H9 (cell line): ENCODE measurements around the gene SUMO2. TPM values are rescaled to one million over a fixed set of nuclear protein-coding genes. Genes with fewer than 3 reads are reported as not detected.
A peak's percentile ranks its signal among the peaks of the same experiment; 100 is the strongest.
"Not testable (repeated sequence)": the region's sequence is repeated elsewhere in the genome, so short reads cannot be mapped to it uniquely, and the experiment has no call there.

Experiments
- DNase-seq: peaks from one replicate; pipeline ENCODE4 v3.0.0-alpha.2; 2017
- H2AFZ ChIP-seq: one replicate; pipeline ENCODE4 v1.6.1; 2013; ENCODE audit warnings: mild to moderate bottlenecking, low read length, control low read depth, moderate library complexity
- H2AK5ac ChIP-seq: 2 replicates; pipeline ENCODE4 v1.6.1; 2013; ENCODE audit warnings: low read length, control low read depth, mixed read lengths; ENCODE audit not compliant: insufficient read length
- H2BK120ac ChIP-seq: one replicate; pipeline ENCODE4 v1.6.1; 2013; ENCODE audit warnings: low read depth, mild to moderate bottlenecking, low read length, control low read depth, inconsistent platforms; ENCODE audit not compliant: poor library complexity, severe bottlenecking
- H2BK12ac ChIP-seq: 2 replicates; pipeline ENCODE4 v1.6.1; 2013; ENCODE audit warnings: low read length, control low read depth, mixed read lengths, low read depth; ENCODE audit not compliant: insufficient read length
- H2BK15ac ChIP-seq: 2 replicates; pipeline ENCODE4 v1.6.1; 2013; ENCODE audit warnings: low read depth, low read length, control low read depth
- H2BK20ac ChIP-seq: one replicate; pipeline ENCODE4 v1.6.1; 2013; ENCODE audit warnings: low read depth, mild to moderate bottlenecking, low read length, control low read depth, inconsistent platforms; ENCODE audit not compliant: poor library complexity, severe bottlenecking
- H2BK5ac ChIP-seq: 2 replicates; pipeline ENCODE4 v1.6.1; 2013; ENCODE audit warnings: low read length, control low read depth, mixed read lengths; ENCODE audit not compliant: insufficient read length
- H3K14ac ChIP-seq: 2 replicates; pipeline ENCODE4 v1.6.1; 2013; ENCODE audit warnings: low read length, control low read depth; ENCODE audit not compliant: insufficient read depth
- H3K18ac ChIP-seq: 2 replicates; pipeline ENCODE4 v1.6.1; 2013; ENCODE audit warnings: low read depth, mild to moderate bottlenecking, mixed read lengths, low read length, control low read depth; ENCODE audit not compliant: insufficient read length
- H3K23ac ChIP-seq: 2 replicates; pipeline ENCODE4 v1.6.1; 2013; ENCODE audit warnings: low read length, control low read depth, mixed read lengths, low read depth; ENCODE audit not compliant: insufficient read length
- H3K23me2 ChIP-seq: 2 replicates; pipeline ENCODE4 v1.6.1; 2013; ENCODE audit warnings: low read depth, mild to moderate bottlenecking, mixed read lengths, low read length, control low read depth; ENCODE audit not compliant: insufficient read length, poor library complexity, severe bottlenecking
- H3K27ac ChIP-seq: 2 replicates; pipeline ENCODE4 v1.5.1; 2013; ENCODE audit warnings: low read length, control low read depth, mixed read lengths, low read depth; ENCODE audit not compliant: insufficient read length
- H3K27me3 ChIP-seq: 2 replicates; pipeline ENCODE4 v1.6.1; 2013; ENCODE audit warnings: low read length, control low read depth, inconsistent platforms; ENCODE audit not compliant: insufficient read depth
- H3K4ac ChIP-seq: 2 replicates; pipeline ENCODE4 v1.6.1; 2013; ENCODE audit warnings: low read depth, mild to moderate bottlenecking, control low read depth, inconsistent platforms, low read length, moderate library complexity
- H3K4me1 ChIP-seq: 2 replicates; pipeline ENCODE4 v1.6.1; 2013; ENCODE audit warnings: low read length, control low read depth, inconsistent platforms; ENCODE audit not compliant: insufficient read depth
- H3K4me2 ChIP-seq: 2 replicates; pipeline ENCODE4 v1.6.1; 2013; ENCODE audit warnings: low read length, control low read depth, mixed read lengths; ENCODE audit not compliant: insufficient read length, insufficient read depth
- H3K56ac ChIP-seq: 2 replicates; pipeline ENCODE4 v1.6.1; 2013; ENCODE audit warnings: low read depth, mild to moderate bottlenecking, mixed read lengths, low read length, control low read depth; ENCODE audit not compliant: insufficient read length
- H3K79me1 ChIP-seq: 2 replicates; pipeline ENCODE4 v1.6.1; 2013; ENCODE audit warnings: low read depth, mild to moderate bottlenecking, moderate library complexity, low read length, control low read depth, inconsistent platforms; ENCODE audit not compliant: insufficient read depth, poor library complexity, severe bottlenecking
- H3K79me2 ChIP-seq: 2 replicates; pipeline ENCODE4 v1.6.1; 2013; ENCODE audit warnings: low read length, control low read depth, inconsistent platforms; ENCODE audit not compliant: insufficient read depth
- H3K9ac ChIP-seq: 2 replicates; pipeline ENCODE4 v1.6.1; 2013; ENCODE audit warnings: low read length, control low read depth, mixed read lengths; ENCODE audit not compliant: insufficient read length; ENCODE audit errors: extremely low read depth
- H3K9me3 ChIP-seq: one replicate; pipeline ENCODE4 v1.6.1; 2013; ENCODE audit warnings: low read depth, low read length, inconsistent platforms; ENCODE audit not compliant: control insufficient read depth
- H3T11ph ChIP-seq: one replicate; pipeline ENCODE4 v1.6.1; 2013; ENCODE audit warnings: mild to moderate bottlenecking, low read length, control low read depth, inconsistent platforms
- H4K20me1 ChIP-seq: one replicate; pipeline ENCODE4 v1.6.1; 2013; ENCODE audit not compliant: control insufficient read depth, insufficient read length, insufficient read depth
- H4K5ac ChIP-seq: 2 replicates; pipeline ENCODE4 v1.6.1; 2013; ENCODE audit warnings: low read depth, mild to moderate bottlenecking, mixed read lengths, low read length, control low read depth; ENCODE audit not compliant: insufficient read length
- H4K8ac ChIP-seq: replicated peaks from 2 replicates; pipeline ENCODE4 v1.6.1; 2013; ENCODE audit warnings: low read length, control low read depth, mixed read lengths, low read depth; ENCODE audit not compliant: insufficient read length
- H4K91ac ChIP-seq: 2 replicates; pipeline ENCODE4 v1.6.1; 2013; ENCODE audit warnings: low read depth, mild to moderate bottlenecking, moderate library complexity, mixed read lengths, low read length, control low read depth; ENCODE audit not compliant: insufficient read length
- H3K27ac Mint-ChIP-seq, 3 experiments: 2 replicates in 2 of 3; 3 replicates in 1 of 3; pipeline ENCODE4 v1.8.0; 2020 to 2021; ENCODE audit warnings: mixed read lengths in 3 of 3, mild to moderate bottlenecking in 1 of 3, moderate library complexity in 1 of 3
- H3K27me3 Mint-ChIP-seq: 2 replicates; pipeline ENCODE4 v1.8.0; 2021; ENCODE audit warnings: low read depth, mild to moderate bottlenecking, moderate library complexity, mixed read lengths
- H3K36me3 Mint-ChIP-seq, 3 experiments: 2 replicates in 2 of 3; 3 replicates in 1 of 3; pipeline ENCODE4 v1.8.0; 2020 to 2021; ENCODE audit warnings: low read depth in 3 of 3, mixed read lengths in 3 of 3; ENCODE audit not compliant: insufficient read depth in 1 of 3
- H3K4me1 Mint-ChIP-seq, 2 experiments: 2 replicates each; pipeline ENCODE4 v1.8.0; 2020; ENCODE audit warnings: mixed read lengths in 2 of 2
- H3K4me3 Mint-ChIP-seq, 2 experiments: 2 replicates in 1 of 2; 3 replicates in 1 of 2; pipeline ENCODE4 v1.8.0; 2020 to 2021; ENCODE audit warnings: mild to moderate bottlenecking in 2 of 2, mixed read lengths in 2 of 2, moderate library complexity in 1 of 2
- H3K9me3 Mint-ChIP-seq, 2 experiments: 2 replicates in 1 of 2; 3 replicates in 1 of 2; pipeline ENCODE4 v1.8.0; 2020; ENCODE audit warnings: mild to moderate bottlenecking in 2 of 2, mixed read lengths in 2 of 2, moderate library complexity in 1 of 2
- WGBS: extraction: QIAGEN DNeasy Blood & Tissue Kit; methylation state at CpG from one replicate; pipeline ENCODE4 v1.1.7; 2013; ENCODE audit warnings: missing lambda C conversion rate, low lambda C conversion rate, mixed read lengths; ENCODE audit not compliant: insufficient read length; ENCODE audit errors: extremely low coverage; 5-methylcytosine and 5-hydroxymethylcytosine counted together
- total RNA-seq: library from RNA; stranded (reverse); gene quantifications from 2 replicates; pipeline ENCODE4 v1.2.1, GENCODE V29; 2021
- TF ChIP-seq, protein P1 (sequence below): fragments of 200-600 bp; sonication (generic); conservative IDR thresholded peaks from 3 replicates; pipeline ENCODE4 v1.8.0; 2021; ENCODE audit warnings: antibody characterized with exemption, mild to moderate bottlenecking

SUMO2 gene
- total RNA-seq, 1 experiment from 2014 or later = 813 TPM

DNA sequence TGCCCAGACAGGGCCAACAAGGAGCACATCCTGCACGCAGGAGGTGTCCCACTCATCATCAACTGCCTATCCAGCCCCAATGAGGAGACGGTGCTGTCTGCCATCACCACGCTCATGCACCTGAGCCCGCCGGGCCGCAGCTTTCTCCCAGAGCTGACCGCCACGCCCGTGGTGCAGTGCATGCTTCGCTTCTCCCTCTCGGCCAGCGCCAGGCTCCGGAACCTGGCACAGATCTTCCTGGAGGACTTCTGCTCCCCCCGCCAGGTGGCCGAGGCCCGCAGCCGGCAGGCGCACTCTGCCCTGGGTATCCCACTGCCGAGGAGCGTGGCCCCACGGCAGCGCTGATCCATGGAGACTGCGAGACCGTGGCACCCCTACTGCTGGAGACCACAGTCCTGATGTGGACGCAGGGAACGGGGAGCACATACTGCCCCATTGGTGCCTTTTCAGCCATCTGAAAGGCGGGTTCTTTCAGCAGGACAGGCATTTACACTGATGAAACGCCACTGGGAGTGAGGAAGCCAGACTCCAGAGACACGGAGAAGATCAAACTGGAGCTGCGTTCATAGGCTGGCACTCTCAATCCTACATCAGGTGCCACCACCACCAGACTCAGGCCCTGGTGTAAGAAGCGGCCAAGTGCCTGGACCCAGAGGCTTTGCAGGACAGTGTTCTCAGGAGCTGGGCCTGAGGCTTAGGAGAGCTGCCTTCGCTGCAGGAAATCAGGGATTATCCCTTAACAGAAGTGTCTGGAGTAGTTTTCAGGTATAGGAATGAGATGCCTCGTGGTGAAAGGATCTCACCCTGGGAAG lies 53.9 kb downstream of the SUMO2 start:
- H2BK20ac ChIP-seq = no peak overlapping the region
- peaks cover 6 to 20% (median 17%) of the 10 kb centered on the region in 3 experiments for H3K36me3 Mint-ChIP-seq

DNA sequence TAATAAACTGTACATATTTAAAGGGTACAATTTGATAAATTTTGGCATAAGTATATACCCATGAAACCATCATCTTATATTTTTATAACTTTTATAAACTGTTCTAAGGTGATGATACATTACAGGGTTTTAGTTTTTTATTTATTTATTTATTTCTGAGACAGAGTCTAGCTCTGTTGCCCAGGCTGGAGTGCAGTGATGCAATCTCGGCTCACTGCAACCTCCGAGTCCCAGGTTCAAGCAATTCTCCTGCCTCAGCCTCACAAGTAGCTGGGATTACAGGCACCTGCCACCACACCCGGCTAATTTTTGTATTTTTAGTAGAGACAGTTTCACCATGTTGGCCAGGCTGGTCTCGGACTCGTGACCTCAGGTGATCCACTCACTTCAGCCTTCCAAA lies 54.8 kb downstream of the SUMO2 start:
- H3K14ac ChIP-seq, H2BK20ac ChIP-seq, H3K79me2 ChIP-seq, H2BK15ac ChIP-seq, H3K9me3 Mint-ChIP-seq, H2BK5ac ChIP-seq, H4K5ac ChIP-seq, H3K18ac ChIP-seq, H3K4me2 ChIP-seq, H2BK120ac ChIP-seq, H3K27me3 Mint-ChIP-seq, H2AFZ ChIP-seq, H3K9ac ChIP-seq, H2AK5ac ChIP-seq, H3K23me2 ChIP-seq, H4K91ac ChIP-seq, H3K27ac ChIP-seq, H4K8ac ChIP-seq, H4K20me1 ChIP-seq, H3T11ph ChIP-seq, H3K4ac ChIP-seq, H3K4me1 ChIP-seq, H3K79me1 ChIP-seq, H3K23ac ChIP-seq, H2BK12ac ChIP-seq, H3K27me3 ChIP-seq, H3K9me3 ChIP-seq, H3K56ac ChIP-seq, DNase-seq: not testable (repeated sequence)
- Mint-ChIP-seq H3K36me3 (peaks cover 6 to 20% (median 17%) of the 10 kb centered on the region in 3 experiments), H3K27ac (peak overlapping the region in 2 of 3 experiments; percentile 82 to 86; a peak in 4 of 7 replicates), H3K4me3 (peak overlapping the region in 1 of 2 experiments; percentile 24; a peak in 1 of 5 replicates), H3K4me1 (peaks cover 12 to 17% of the 10 kb centered on the region in 2 experiments)
- WGBS = no CpG with 5 or more reads among the region's 5 CpGs

More for the DNA sequence above, 53.9 kb downstream of the SUMO2 start:
- Mint-ChIP-seq H3K4me1 (peaks cover 12 to 17% of the 10 kb centered on the region in 2 experiments), H3K9me3 (no peaks in the 10 kb centered on the region), H3K4me3 (peak overlapping the region in 1 of 2 experiments; percentile 64; a peak in 2 of 5 replicates), H3K27me3 (no peaks in the 10 kb centered on the region; the same call in 1 of the 2 replicates), H3K27ac (peak overlapping the region in 1 of 3 experiments; percentile 82; a peak in 1 of 7 replicates)
- Histone ChIP-seq H3K4me1 (no peaks in the 10 kb centered on the region), H2AFZ (no peak overlapping the region), H4K5ac (no peak overlapping the region), H3K18ac (no peak overlapping the region), H4K91ac (no peak overlapping the region), H2BK12ac (no peak overlapping the region), H3K9me3 (no peaks in the 10 kb centered on the region), H2BK120ac (no peak overlapping the region), H2BK15ac (no peak overlapping the region), H3K79me1 (no peaks in the 10 kb centered on the region), H3K9ac (no peak overlapping the region), H3K23me2 (peaks cover 8% of the 10 kb centered on the region), H3K27me3 (no peaks in the 10 kb centered on the region), H3K27ac (no peak overlapping the region), H4K8ac (peak overlapping the region; percentile 4), H3K56ac (no peak overlapping the region), H3K4me2 (no peak overlapping the region), H4K20me1 (peaks cover 4% of the 10 kb centered on the region), H2BK5ac (no peak overlapping the region), H3T11ph (no peak overlapping the region), H3K79me2 (no peaks in the 10 kb centered on the region), H3K14ac (no peak overlapping the region), H2AK5ac (no peak overlapping the region), H3K23ac (no peak overlapping the region), H3K4ac (no peak overlapping the region)
- peak; percentile 42 for DNase-seq
- TF ChIP-seq, protein P1, sequence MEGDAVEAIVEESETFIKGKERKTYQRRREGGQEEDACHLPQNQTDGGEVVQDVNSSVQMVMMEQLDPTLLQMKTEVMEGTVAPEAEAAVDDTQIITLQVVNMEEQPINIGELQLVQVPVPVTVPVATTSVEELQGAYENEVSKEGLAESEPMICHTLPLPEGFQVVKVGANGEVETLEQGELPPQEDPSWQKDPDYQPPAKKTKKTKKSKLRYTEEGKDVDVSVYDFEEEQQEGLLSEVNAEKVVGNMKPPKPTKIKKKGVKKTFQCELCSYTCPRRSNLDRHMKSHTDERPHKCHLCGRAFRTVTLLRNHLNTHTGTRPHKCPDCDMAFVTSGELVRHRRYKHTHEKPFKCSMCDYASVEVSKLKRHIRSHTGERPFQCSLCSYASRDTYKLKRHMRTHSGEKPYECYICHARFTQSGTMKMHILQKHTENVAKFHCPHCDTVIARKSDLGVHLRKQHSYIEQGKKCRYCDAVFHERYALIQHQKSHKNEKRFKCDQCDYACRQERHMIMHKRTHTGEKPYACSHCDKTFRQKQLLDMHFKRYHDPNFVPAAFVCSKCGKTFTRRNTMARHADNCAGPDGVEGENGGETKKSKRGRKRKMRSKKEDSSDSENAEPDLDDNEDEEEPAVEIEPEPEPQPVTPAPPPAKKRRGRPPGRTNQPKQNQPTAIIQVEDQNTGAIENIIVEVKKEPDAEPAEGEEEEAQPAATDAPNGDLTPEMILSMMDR = no peak
- WGBS = no CpG with 5 or more reads among the region's 33 CpGs
